Measurements from ENCODE around the gene GOLPH3. TPM values are rescaled to one million over a fixed set of nuclear protein-coding genes. Genes with fewer than 3 reads are reported as not detected.
A peak's percentile ranks its signal among the peaks of the same experiment; 100 is the strongest.
"Not testable (repeated sequence)": the region's sequence is repeated elsewhere in the genome, so short reads cannot be mapped to it uniquely, and the experiment has no call there.

The GOLPH3 gene
- total RNA-seq, result 55.5 and 60.1 TPM in 2 replicates

DNA sequence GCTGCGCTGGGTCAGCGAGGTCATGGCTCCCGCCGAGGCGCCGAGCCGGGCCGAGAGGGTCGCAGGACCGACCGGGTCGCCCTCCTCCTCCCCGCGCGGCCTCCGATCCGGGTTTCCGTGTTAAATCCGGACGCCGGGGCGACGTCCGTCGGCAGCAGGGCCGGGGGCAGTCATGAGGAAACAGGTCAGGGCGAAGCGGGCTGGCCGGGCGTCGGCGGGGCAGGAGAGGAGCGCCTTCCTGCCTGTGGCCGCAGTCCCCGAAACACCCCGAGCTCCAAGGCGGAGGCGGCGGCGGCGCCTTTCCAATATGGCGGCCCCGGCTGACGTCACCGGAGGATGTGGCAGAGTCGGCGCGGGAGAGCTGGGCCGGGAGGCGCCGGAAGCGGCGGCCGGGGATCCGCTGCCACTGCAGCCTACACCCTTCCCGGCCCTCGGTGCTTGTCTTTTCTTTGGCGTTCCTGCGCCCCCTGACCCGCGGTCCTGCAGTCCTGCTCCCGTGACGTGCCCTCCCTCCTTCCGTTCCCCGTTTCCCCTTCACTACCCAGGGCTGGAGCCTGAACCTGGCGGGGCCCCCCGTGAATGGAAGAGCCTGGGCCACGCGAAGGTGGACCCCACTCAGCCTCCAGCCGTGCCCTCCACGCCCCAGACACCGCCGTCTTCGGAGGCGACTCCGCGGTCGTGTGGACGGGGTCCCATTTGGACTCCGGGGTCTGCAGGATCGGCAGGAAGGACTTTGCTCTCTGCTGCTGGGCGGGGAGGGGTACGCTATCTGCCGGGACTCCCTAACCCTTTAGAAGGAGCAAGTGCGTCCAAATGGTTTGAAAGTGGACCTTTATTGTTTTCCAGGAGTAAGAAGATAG, at the start of gene GOLPH3:
GOLPH3 (minus strand) TSS at position 309 of the 860 bp plus-strand sequence; CDS start at position 24, 285 bp downstream.
- Mint-ChIP-seq H3K4me1 (peaks cover 40% of the 10 kb centered on the region), H3K9me3 (no peaks in the 10 kb centered on the region), H3K36me3 (ENCODE audit: low read depth) (peaks cover 33% of the 10 kb centered on the region), H3K27ac (peak within 1 kb of the TSS; percentile 92), H3K27me3 (no peaks in the 10 kb centered on the region), H3K4me3 (peak within 1 kb of the TSS; percentile 96)
- ATAC-seq (ENCODE audit: low read depth) (peak; percentile 89), DNase-seq (peak; percentile 86)
- intact Hi-C loops (cut with micrococcal nuclease), result loop anchor here (1.0 to 2.0 kb wide), 9 partner anchors 8 to 641 kb away; partner anchors contain the start of genes C5orf22, DROSHA, SUB1 and ZFR
- ChIA-PET POLR2A (interaction anchor here (0.6 to 3.0 kb wide), 17 partner anchors 8 to 642 kb away, joined by 3 to 17 read pairs (median 4); partner anchors contain the start of genes C5orf22, DROSHA, MTMR12 and ZFR), CTCF (interaction anchor here (0.8 to 1.3 kb wide), 4 partner anchors 56 to 155 kb away, joined by 3 to 6 read pairs (median 3); partner anchors contain the start of gene MTMR12)
- TF ChIP-seq, protein P1, sequence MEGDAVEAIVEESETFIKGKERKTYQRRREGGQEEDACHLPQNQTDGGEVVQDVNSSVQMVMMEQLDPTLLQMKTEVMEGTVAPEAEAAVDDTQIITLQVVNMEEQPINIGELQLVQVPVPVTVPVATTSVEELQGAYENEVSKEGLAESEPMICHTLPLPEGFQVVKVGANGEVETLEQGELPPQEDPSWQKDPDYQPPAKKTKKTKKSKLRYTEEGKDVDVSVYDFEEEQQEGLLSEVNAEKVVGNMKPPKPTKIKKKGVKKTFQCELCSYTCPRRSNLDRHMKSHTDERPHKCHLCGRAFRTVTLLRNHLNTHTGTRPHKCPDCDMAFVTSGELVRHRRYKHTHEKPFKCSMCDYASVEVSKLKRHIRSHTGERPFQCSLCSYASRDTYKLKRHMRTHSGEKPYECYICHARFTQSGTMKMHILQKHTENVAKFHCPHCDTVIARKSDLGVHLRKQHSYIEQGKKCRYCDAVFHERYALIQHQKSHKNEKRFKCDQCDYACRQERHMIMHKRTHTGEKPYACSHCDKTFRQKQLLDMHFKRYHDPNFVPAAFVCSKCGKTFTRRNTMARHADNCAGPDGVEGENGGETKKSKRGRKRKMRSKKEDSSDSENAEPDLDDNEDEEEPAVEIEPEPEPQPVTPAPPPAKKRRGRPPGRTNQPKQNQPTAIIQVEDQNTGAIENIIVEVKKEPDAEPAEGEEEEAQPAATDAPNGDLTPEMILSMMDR (IDR thresholded peaks at IDR 0.05), result no peak

DNA sequence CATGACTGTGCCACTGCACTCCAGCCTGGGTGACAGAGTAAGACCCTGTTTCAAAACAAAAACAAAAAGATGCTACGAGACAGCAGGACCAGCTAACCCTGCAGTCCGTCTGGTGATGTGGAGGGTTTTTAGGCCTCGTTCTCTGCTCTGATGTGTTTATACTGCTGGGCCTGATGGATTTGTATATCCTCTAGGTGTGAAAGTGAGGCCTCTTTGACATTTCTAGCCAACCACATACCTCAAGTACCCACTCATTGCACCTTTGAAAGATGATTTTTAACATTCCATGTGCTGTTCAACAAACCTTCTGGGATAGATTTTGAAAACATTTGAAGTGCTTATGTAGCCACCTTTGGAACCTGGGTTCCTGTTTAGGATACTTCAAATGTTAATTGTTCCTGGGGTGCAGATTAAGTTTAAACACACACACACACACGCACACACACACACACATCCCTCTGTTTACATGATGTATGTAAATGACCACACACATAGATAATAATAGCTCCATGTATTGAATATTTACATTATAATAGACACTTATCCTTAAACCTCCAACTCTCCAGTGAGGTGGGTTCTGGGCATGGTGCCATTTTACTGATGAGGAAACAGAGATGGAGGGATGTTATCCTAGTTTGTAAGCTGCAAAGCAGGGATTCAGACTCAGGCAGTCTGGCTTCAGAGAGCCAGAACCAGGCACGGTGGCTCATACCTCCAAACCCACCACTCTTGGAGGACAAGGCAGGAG, 48.8 kb upstream of the GOLPH3 start:
- DNase-seq, result no peak
- ChIA-PET CTCF (interaction anchor here (1.2 kb wide), 1 partner anchor 9 kb away, joined by 5 read pairs; no protein-coding TSS in a partner anchor), POLR2A (no interaction called here)
- TF ChIP-seq, protein P1 (IDR thresholded peaks at IDR 0.05), result no peak
- Mint-ChIP-seq H3K4me3 (no peak overlapping the region), H3K4me1 (no peaks in the 10 kb centered on the region), H3K9me3 (peaks cover 2% of the 10 kb centered on the region), H3K36me3 (ENCODE audit: low read depth) (peaks cover 10% of the 10 kb centered on the region), H3K27ac (no peak overlapping the region), H3K27me3 (no peaks in the 10 kb centered on the region)
- intact Hi-C loops (cut with micrococcal nuclease), result no loop called here
- no peak for ATAC-seq (ENCODE audit: low read depth)

DNA sequence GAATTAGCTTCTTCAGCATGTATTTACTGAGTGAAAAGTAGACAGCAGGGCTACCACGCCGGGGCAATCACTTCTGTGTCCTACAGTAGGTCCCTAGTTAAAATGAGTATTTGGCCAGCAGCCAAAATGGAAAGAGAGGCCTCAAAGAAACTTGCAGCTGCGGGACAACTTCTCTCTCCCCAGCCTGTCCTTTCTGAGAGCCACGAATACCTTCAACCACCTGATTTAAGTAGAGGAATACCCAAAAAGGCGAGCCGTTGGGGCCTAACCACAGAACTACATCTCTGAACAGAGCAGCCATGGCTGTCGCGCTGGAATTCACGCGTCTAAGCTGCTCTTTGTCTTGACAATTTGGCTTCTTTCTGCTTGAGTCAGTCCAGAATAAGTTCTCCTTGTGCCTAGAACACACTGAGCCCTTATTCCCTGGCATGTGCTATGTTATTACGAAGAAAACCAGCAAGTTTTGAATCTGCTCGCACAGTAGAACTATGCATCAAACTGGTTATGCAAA, 43.8 kb upstream of the GOLPH3 start:
- ChIA-PET POLR2A (no interaction called here), CTCF (no interaction called here)
- intact Hi-C loops (cut with micrococcal nuclease), result no loop called here
- Mint-ChIP-seq H3K4me1 (no peaks in the 10 kb centered on the region), H3K4me3 (no peak overlapping the region), H3K27ac (no peak overlapping the region), H3K9me3 (no peaks in the 10 kb centered on the region), H3K27me3 (no peaks in the 10 kb centered on the region), H3K36me3 (ENCODE audit: low read depth) (no peaks in the 10 kb centered on the region)
- ATAC-seq (ENCODE audit: low read depth) (no peak), DNase-seq (no peak)
- TF ChIP-seq, protein P1 (IDR thresholded peaks at IDR 0.05), result no peak

DNA sequence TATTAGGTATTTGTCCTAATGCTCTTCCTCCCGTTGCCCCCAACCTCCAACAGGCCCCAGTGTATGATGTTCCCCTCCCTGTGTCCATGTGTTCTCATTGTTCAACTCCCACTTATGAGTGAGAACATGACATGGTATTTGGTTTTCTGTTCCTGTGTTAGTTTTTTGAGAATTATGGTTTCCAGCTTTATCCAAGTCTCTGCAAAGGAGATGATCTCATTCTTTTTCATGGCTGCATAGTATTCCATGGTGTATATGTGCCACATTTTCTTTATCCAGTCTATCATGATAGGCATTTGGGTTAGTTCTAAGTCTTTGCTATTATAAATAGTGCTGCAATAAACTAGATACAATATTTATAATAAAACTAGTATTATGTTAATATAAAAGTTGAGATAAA, 40.2 kb upstream of the GOLPH3 start:
- POLR2A ChIA-PET; H3K27ac Mint-ChIP-seq; H3K36me3 Mint-ChIP-seq (ENCODE audit: low read depth); CTCF ChIA-PET; DNase-seq; H3K4me3 Mint-ChIP-seq; intact Hi-C loops (cut with micrococcal nuclease); H3K9me3 Mint-ChIP-seq; ATAC-seq (ENCODE audit: low read depth); H3K27me3 Mint-ChIP-seq: not testable (repeated sequence)
- H3K4me1 Mint-ChIP-seq, result peaks cover 17% of the 10 kb centered on the region

DNA sequence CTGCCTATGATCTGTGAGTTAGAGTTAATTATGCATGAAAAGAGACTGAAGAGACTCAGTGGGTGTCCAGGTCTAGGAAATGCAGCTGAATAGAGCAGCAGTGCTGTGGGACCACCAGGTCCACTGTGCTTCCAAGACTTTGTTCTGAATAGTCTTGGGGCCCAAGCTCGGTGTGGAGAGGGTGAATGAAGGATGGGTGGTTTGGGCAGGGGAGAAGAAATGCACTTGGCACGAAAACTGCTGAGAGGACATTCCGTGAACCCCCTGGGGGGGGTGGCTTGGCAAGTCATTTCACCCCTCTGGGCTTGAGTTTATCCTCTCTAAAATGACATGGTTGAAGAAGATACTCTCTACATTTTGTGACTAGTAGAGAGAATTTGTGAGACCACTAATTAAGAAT, 36.0 kb upstream of the GOLPH3 start:
- POLR2A ChIA-PET, result interaction anchor here (1.9 kb wide), 1 partner anchor 36 kb away, joined by 9 read pairs; the partner anchor contains the start of gene GOLPH3
- no peaks in the 10 kb centered on the region for H3K27me3 Mint-ChIP-seq

DNA sequence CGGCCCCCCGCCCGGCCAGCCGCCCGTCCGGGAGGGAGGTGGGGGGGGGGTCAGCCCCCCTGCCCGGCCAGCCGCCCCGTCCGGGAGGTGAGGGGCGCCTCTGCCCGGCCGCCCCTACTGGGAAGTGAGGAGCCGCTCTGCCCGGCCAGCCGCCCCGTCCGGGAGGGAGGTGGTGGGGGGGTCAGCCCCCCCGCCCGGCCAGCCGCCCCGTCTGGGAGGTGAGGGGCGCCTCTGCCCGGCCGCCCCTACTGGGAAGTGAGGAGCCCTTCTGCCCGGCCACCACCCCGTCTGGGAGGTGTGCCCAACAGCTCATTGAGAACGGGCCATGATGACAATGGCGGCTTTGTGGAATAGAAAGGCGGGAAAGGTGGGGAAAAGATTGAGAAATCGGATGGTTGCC, 34.7 kb upstream of the GOLPH3 start:
- H3K27me3 Mint-ChIP-seq; intact Hi-C loops (cut with micrococcal nuclease); H3K9me3 Mint-ChIP-seq; H3K27ac Mint-ChIP-seq; H3K4me3 Mint-ChIP-seq; H3K36me3 Mint-ChIP-seq (ENCODE audit: low read depth); POLR2A ChIA-PET; CTCF ChIA-PET; DNase-seq; ATAC-seq (ENCODE audit: low read depth): not testable (repeated sequence)
- H3K4me1 Mint-ChIP-seq, result peaks cover 22% of the 10 kb centered on the region

More for the DNA sequence above, 36.0 kb upstream of the GOLPH3 start:
- H3K9me3 Mint-ChIP-seq, result no peaks in the 10 kb centered on the region
- TF ChIP-seq, protein P1 (IDR thresholded peaks at IDR 0.05), result no peak
- no peaks in the 10 kb centered on the region for H3K36me3 Mint-ChIP-seq (ENCODE audit: low read depth)
- CTCF ChIA-PET, result no interaction called here
- ATAC-seq (ENCODE audit: low read depth) (no peak), DNase-seq (no peak)
- peaks cover 22% of the 10 kb centered on the region for H3K4me1 Mint-ChIP-seq
- no peak overlapping the region for H3K4me3 Mint-ChIP-seq
- intact Hi-C loops (cut with micrococcal nuclease), result no loop called here
- peak overlapping the region; percentile 93 for H3K27ac Mint-ChIP-seq
